Measurements from ENCODE around the gene FLNB. TPM values are rescaled to one million over a fixed set of nuclear protein-coding genes. Genes with fewer than 3 reads are reported as not detected.

Gene FLNB
- total RNA-seq (2016; rRNA removed; fragmentation: Illumina TruSeq; extraction: Trizol): 48.8 and 130 TPM in 2 replicates
- 13.1 and 13.3 TPM in 2 replicates for total RNA-seq (2016; cell fraction: cytosol; rRNA removed; fragmentation: Illumina TruSeq; extraction: Trizol; ENCODE audit: low read depth)
- 39.2 and 136 TPM in 2 replicates for total RNA-seq (2016; cell fraction: insoluble cytoplasmic fraction; rRNA removed; fragmentation: Illumina TruSeq; extraction: Trizol)
- total RNA-seq (2016; cell fraction: membrane; rRNA removed; fragmentation: Illumina TruSeq; extraction: Trizol): 18.9 and 22.5 TPM in 2 replicates
- 211 and 228 TPM in 2 replicates for total RNA-seq (2016; cell fraction: nucleus; rRNA removed; fragmentation: Illumina TruSeq; extraction: Trizol)
- 106 and 126 TPM in 2 replicates for polyA plus RNA-seq (2011; rRNA removed)
- polyA plus RNA-seq (2011; cell fraction: cytosol; rRNA removed): 92.4 and 98.4 TPM in 2 replicates
- 739 and 796 TPM in 2 replicates for polyA plus RNA-seq (2011; cell fraction: nucleus; rRNA removed)
- polyA plus RNA-seq (2012): 198 and 216 TPM in 2 replicates
- 8.9 and 9.6 TPM in 2 replicates for polyA plus RNA-seq (2016; cell fraction: cytosol; fragmentation: Illumina TruSeq; extraction: Trizol; ENCODE audit: low read depth)
- polyA plus RNA-seq (2016; cell fraction: insoluble cytoplasmic fraction; fragmentation: Illumina TruSeq; extraction: Trizol; ENCODE audit: low read depth): 41.9 and 44.7 TPM in 2 replicates
- 15.4 and 16.3 TPM in 2 replicates for polyA plus RNA-seq (2016; cell fraction: membrane; fragmentation: Illumina TruSeq; extraction: Trizol; ENCODE audit: low read depth)
- 270 and 279 TPM in 2 replicates for polyA plus RNA-seq (2016; cell fraction: nucleus; fragmentation: Illumina TruSeq; extraction: Trizol; ENCODE audit: insufficient read depth, low read depth)
- 277 and 558 TPM in 2 replicates for polyA minus RNA-seq (2011; rRNA and poly(A)+ RNA removed; ENCODE audit: low replicate concordance)
- 259 and 274 TPM in 2 replicates for polyA minus RNA-seq (2011; cell fraction: cytosol; rRNA and poly(A)+ RNA removed)
- 831 and 1,056 TPM in 2 replicates for polyA minus RNA-seq (2011; cell fraction: nucleus; rRNA and poly(A)+ RNA removed)
- Bru-seq, nascent RNA: percentile 91 among the genes with signal in this experiment
- BruChase-seq, experiment 1, labeled RNA remaining after a 6-hour chase: percentile 92 among the genes with signal in this experiment
- percentile 89 among the genes with signal in this experiment for BruChase-seq, experiment 2, labeled RNA remaining after a 2-hour chase
- long read RNA-seq, experiment 1, partial matches to known transcripts: 42 of 46 reads
- long read RNA-seq, experiment 1, other reads (novel, unspliced or antisense): 4 of 46 reads
- long read RNA-seq, experiment 2, full-length matches to known transcripts: 54 of 383 reads
- long read RNA-seq, experiment 2, partial matches to known transcripts: 250 of 383 reads
- long read RNA-seq, experiment 2, other reads (novel, unspliced or antisense): 79 of 383 reads

GRCh38 chr3:58008141-58009025, at the start of gene FLNB:
Gene FLNB, plus strand, starts transcription at chr3:58008422. Its CDS starts 143 bp downstream, at chr3:58008565.
- Histone ChIP-seq H4K20me1 (ENCODE audit: insufficient read depth, low read length) (peaks cover 41% of the 10 kb centered on the region), H3K9me3 (ENCODE audit: low read length) (no peaks in the 10 kb centered on the region), H3K27ac (ENCODE audit: extremely low read length, insufficient read depth, low read length) (peak within 1 kb of the TSS; percentile 74), H3K36me3 (replicated peaks in 1 of 2; ENCODE audit: control insufficient read depth in 1 of 2, insufficient read depth in 2 of 2, low read length in 2 of 2) (peaks cover 5% of the 10 kb centered on the region in 2 experiments; a peak in 3 of 5 replicates), H2AFZ (ENCODE audit: low read length) (peak within 1 kb of the TSS; percentile 69), H3K4me2 (ENCODE audit: low read depth, low read length) (peak within 1 kb of the TSS; percentile 90), H3K4me1 (ENCODE audit: insufficient read depth, low read length) (peaks cover 55% of the 10 kb centered on the region), H3K9ac (ENCODE audit: insufficient read depth, low read depth, low read length) (peak within 1 kb of the TSS; percentile 92), H3K27me3 (ENCODE audit: control insufficient read depth in 1 of 2, insufficient read depth in 2 of 2, low read length in 2 of 2) (no peaks in the 10 kb centered on the region; a peak in 1 of 5 replicates), H3K4me3 (replicated peaks in 1 of 3; ENCODE audit: insufficient read depth in 1 of 3, low read depth in 2 of 3, low read length in 3 of 3) (peak within 1 kb of the TSS; percentile 93 to 100 (median 99)), H3K79me2 (ENCODE audit: insufficient read depth, low read length) (peaks cover 51% of the 10 kb centered on the region)
- FAIRE-seq: no peak
- POLR2A ChIA-PET: interaction anchor here (0.9 to 4.7 kb wide), 13 partner anchors 11 to 166 kb away, joined by 3 to 21 read pairs (median 4); no protein-coding TSS in a partner anchor
- 0% methylated on average over 5 of the region's 91 CpGs for WGBS (ENCODE audit: low lambda C conversion rate)
- BruUV-seq (replicated peaks): TSS peak; percentile 68
- peak; percentile 77 for ATAC-seq
- DNase-seq (ENCODE audit: low spot score): peak; percentile 45
- intact Hi-C loops (cut with micrococcal nuclease; ENCODE audit: unreplicated experiment): loop anchor here (2.0 to 5.0 kb wide), 3 partner anchors 46 to 164 kb away; no protein-coding TSS in a partner anchor
- CTCF ChIA-PET (ENCODE audit: low intra/inter-chr PET ratio, low total read pairs): interaction anchor here (0.9 kb wide), 1 partner anchor 159 kb away, joined by 3 read pairs; no protein-coding TSS in a partner anchor
- in situ Hi-C loops (cut with HindIII; ENCODE audit: extremely low pct_ligation_motif_present, low pct_unique_long_range_greater_than_20kb): loop anchor here (5.0 kb wide), 2 partner anchors 46 to 104 kb away; no protein-coding TSS in a partner anchor
- TF ChIP-seq ZFP36L2 (CRISPR knock-in tag; IDR thresholded peaks at IDR 0.05): no peak
- no peak for TF ChIP-seq E2F5 (CRISPR knock-in tag; conservative IDR thresholded peaks at IDR 0.05)
- no peak for TF ChIP-seq NCOA5 (CRISPR knock-in tag; IDR thresholded peaks at IDR 0.05)
- 0 out of 2 replicates have a peak, but pooled peaks have one; percentile 62 for TF ChIP-seq ZNF616 (CRISPR knock-in tag; IDR thresholded peaks at IDR 0.05; ENCODE audit: low read depth)
- TF ChIP-seq FOXM1 (CRISPR knock-in tag; IDR thresholded peaks at IDR 0.05): no peak
- 0 out of 2 replicates have a peak, but pooled peaks have one; percentile 14 for TF ChIP-seq ZHX1 (CRISPR knock-in tag; IDR thresholded peaks at IDR 0.05; ENCODE audit: low read depth)
- no peak for TF ChIP-seq SKIL (CRISPR knock-in tag; IDR thresholded peaks at IDR 0.05; ENCODE audit: borderline replicate concordance)
- no peak; the same call in 1 of the 2 replicates for TF ChIP-seq SMC3 (IDR thresholded peaks at IDR 0.05; ENCODE audit: low read length)
- no peak for TF ChIP-seq POLR2AphosphoS2 (IDR thresholded peaks at IDR 0.05; ENCODE audit: low read depth, low read length)
- TF ChIP-seq GABPB1 (CRISPR knock-in tag; IDR thresholded peaks at IDR 0.05): peak; percentile 64
